Endothelial cell of umbilical vein (primary cell): ENCODE data around the gene SPINK4. TPM values are rescaled to one million over a fixed set of nuclear protein-coding genes. Genes with fewer than 3 reads are reported as not detected.

Source experiments
- BruUV-seq: library from RNA; stranded (reverse); fragments of 400-500 nt; replicated peaks from 2 replicates; lab custom pipeline; 2021; lab: Mats Ljungman, UMichigan
- CTCF ChIA-PET: fragments of 300-600, 350-600 bp; sonication (Branson Sonifier 250); formaldehyde crosslinking; loops from one replicate; lab custom pipeline; 2021; ENCODE audit warnings: antibody characterized with exemption, inconsistent platforms; lab: Charles Lee
- POLR2A ChIA-PET: fragments of 300-600, 350-600 bp; sonication (Branson Sonifier 250); formaldehyde crosslinking; loops from one replicate; lab custom pipeline; 2021; ENCODE audit warnings: antibody characterized with exemption, inconsistent platforms; lab: Charles Lee
- DNase-seq: peaks from one replicate; pipeline ENCODE4 v3.0.0-alpha.2; 2011; ENCODE audit warnings: low read depth, low spot score
- FAIRE-seq: peaks from 2 replicates; lab custom pipeline; 2011; peaks lifted over from hg19 to GRCh38; lab: Jason Lieb, UNC
- H2AFZ ChIP-seq: 2 replicates; pipeline ENCODE4 v1.6.0; 2012; ENCODE audit warnings: low read depth, low read length, control low read depth, inconsistent platforms
- H3K27ac ChIP-seq: 2 replicates; pipeline ENCODE4 v1.5.1; 2011; ENCODE audit warnings: low read depth, mild to moderate bottlenecking, control low read depth, low read length, moderate library complexity; ENCODE audit not compliant: insufficient read depth
- H3K27me3 ChIP-seq, 2 experiments: 2 replicates each; pipeline versions ENCODE4 v1.6.0 to v1.6.1; 2011; ENCODE audit warnings: low read length in 2 of 2, mixed read lengths in 1 of 2; ENCODE audit not compliant: control insufficient read depth in 2 of 2, insufficient read depth in 2 of 2
- H3K36me3 ChIP-seq, 2 experiments: 2 replicates in 1 of 2; 3 replicates in 1 of 2; pipeline ENCODE4 v1.5.1; 2011; ENCODE audit warnings: low read length in 2 of 2, mild to moderate bottlenecking in 1 of 2, moderate library complexity in 1 of 2; ENCODE audit not compliant: control insufficient read depth in 2 of 2, insufficient read depth in 2 of 2; ENCODE audit errors: extremely low read depth in 1 of 2
- H3K4me1 ChIP-seq: 3 replicates; pipeline ENCODE4 v1.5.1; 2011; ENCODE audit warnings: mild to moderate bottlenecking, low read length; ENCODE audit not compliant: control insufficient read depth, insufficient read depth; ENCODE audit errors: extremely low read depth
- H3K4me2 ChIP-seq: 2 replicates; pipeline ENCODE4 v1.6.1; 2011; ENCODE audit warnings: low read length, control low read depth, mixed read lengths; ENCODE audit not compliant: insufficient read depth
- H3K4me3 ChIP-seq, 3 experiments: fragments of 200-600 bp in 1 of 3; sonication (generic), shearing (Covaris generic) in 1 of 3; replicated peaks in 1 of 3; 2 replicates each; pipeline ENCODE4 v1.5.1; 2011 to 2016; ENCODE audit warnings: control low read depth in 3 of 3, low read length in 3 of 3, mild to moderate bottlenecking in 2 of 3, inconsistent platforms in 1 of 3, low read depth in 1 of 3, moderate library complexity in 1 of 3; ENCODE audit not compliant: insufficient read depth in 1 of 3
- H3K79me2 ChIP-seq: 2 replicates; pipeline ENCODE4 v1.6.0; 2012; ENCODE audit warnings: low read length, inconsistent platforms; ENCODE audit not compliant: control insufficient read depth, insufficient read depth
- H3K9ac ChIP-seq: replicated peaks from 2 replicates; pipeline ENCODE3; 2011; ENCODE audit warnings: low read length, control low read depth; ENCODE audit not compliant: insufficient read depth; ENCODE audit errors: extremely low read depth
- H3K9me1 ChIP-seq: replicated peaks from 3 replicates; pipeline ENCODE4 v1.6.0; 2011; ENCODE audit warnings: mild to moderate bottlenecking, low read length; ENCODE audit not compliant: control insufficient read depth, insufficient read depth; ENCODE audit errors: extremely low read depth
- H3K9me3 ChIP-seq: replicated peaks from 2 replicates; pipeline ENCODE4 v1.5.1; 2012; ENCODE audit warnings: low read length, inconsistent platforms; ENCODE audit not compliant: control insufficient read depth, insufficient read depth
- H4K20me1 ChIP-seq: replicated peaks from 2 replicates; pipeline ENCODE3; 2011; ENCODE audit warnings: mild to moderate bottlenecking, low read length; ENCODE audit not compliant: control insufficient read depth, insufficient read depth; ENCODE audit errors: extremely low read depth
- EZH2 ChIP-seq: IDR thresholded peaks from 2 replicates; pipeline ENCODE4 v1.6.1; 2012; ENCODE audit warnings: borderline replicate concordance, low read depth, mild to moderate bottlenecking, moderate library complexity, low read length, inconsistent platforms; ENCODE audit not compliant: severe bottlenecking
- GATA2 ChIP-seq: IDR thresholded peaks from 2 replicates; pipeline ENCODE4 v1.7.0; 2011; ENCODE audit warnings: low read depth, mild to moderate bottlenecking, moderate library complexity, mixed read lengths, low read length; ENCODE audit not compliant: insufficient read length, insufficient read depth
- JUN ChIP-seq: IDR thresholded peaks from 2 replicates; pipeline ENCODE4 v1.6.1; 2011; ENCODE audit warnings: borderline replicate concordance, low read depth; ENCODE audit not compliant: insufficient read length, insufficient read depth
- MYC ChIP-seq: IDR thresholded peaks from one replicate; pipeline ENCODE4 v1.6.1; 2011; ENCODE audit warnings: mild to moderate bottlenecking, low read depth, low read length
- POLR2A ChIP-seq: IDR thresholded peaks from 2 replicates; pipeline ENCODE4 v1.6.1; 2012; ENCODE audit warnings: low read depth, mild to moderate bottlenecking, control low read depth, low read length
- POLR2AphosphoS5 ChIP-seq: IDR thresholded peaks from 2 replicates; pipeline ENCODE4 v1.6.1; 2012; ENCODE audit warnings: low read depth, mild to moderate bottlenecking, control low read depth, low read length, moderate library complexity; ENCODE audit not compliant: insufficient read depth
- dilution Hi-C: fragments of 300-500 bp; cut with MboI; formaldehyde crosslinking; loops from one replicate; pipeline ENCODE4 v1.15.0; 2019; ENCODE audit warnings: low sequenced_read_pairs; ENCODE audit not compliant: extremely low pct_ligation_motif_present
- intact Hi-C: fragments of 100-400 bp; cut with micrococcal nuclease; formaldehyde crosslinking; loops from one replicate; pipeline ENCODE4 v1.10.0; 2022
- polyA plus RNA-seq, 4 experiments: library from polyadenylated mRNA; depleted of rRNA in 3 of 4; stranded (reverse) in 3 of 4; unstranded in 1 of 4; fragments of >200 nt; gene quantifications; 2 replicates each; pipeline versions ENCODE4 v1.2.1 to v1.2.3, GENCODE V29; 2011 to 2012; ENCODE audit warnings: missing spikeins in 1 of 4
- total RNA-seq: library from RNA; stranded (reverse); gene quantifications from 2 replicates; pipeline ENCODE4 v1.2.3, GENCODE V29; 2021
- TF ChIP-seq, protein P1 (sequence below), 2 donors: IDR thresholded peaks; 1 replicate in 1 of 2; 2 replicates in 1 of 2; pipeline ENCODE4 v1.5.1; 2011; ENCODE audit warnings: low read length in 2 of 2, mild to moderate bottlenecking in 2 of 2, moderate library complexity in 2 of 2, control low read depth in 1 of 2, inconsistent platforms in 1 of 2, low read depth in 1 of 2; ENCODE audit not compliant: insufficient read depth in 1 of 2; ENCODE audit errors: extremely low read depth in 1 of 2
- TF ChIP-seq, protein P2 (sequence below): IDR thresholded peaks from 2 replicates; pipeline ENCODE4 v1.6.1; 2011; ENCODE audit not compliant: insufficient read depth, insufficient read length

The SPINK4 gene
- total and polyA plus RNA-seq, 2 donors (not counting 3 experiments of a cell fraction or from before 2014, with no cell fraction given): not detected

GRCh38 chr9:33291031-33291397 lies 51.0 kb downstream of the SPINK4 start:
- Histone ChIP-seq H4K20me1 (no peaks in the 10 kb centered on the region), H3K27ac (peak overlapping the region; percentile 92), H3K4me3 (peak overlapping the region; percentile 6 to 79 (median 57)), H3K9me1 (no peaks in the 10 kb centered on the region), H3K4me2 (peak overlapping the region; percentile 85), H2AFZ (peak overlapping the region; percentile 49), H3K9me3 (no peaks in the 10 kb centered on the region), H3K4me1 (peaks cover 13% of the 10 kb centered on the region), H3K79me2 (peaks cover 38% of the 10 kb centered on the region), H3K36me3 (peaks cover 2 to 10% of the 10 kb centered on the region in 2 experiments), H3K27me3 (no peaks in the 10 kb centered on the region), H3K9ac (peak overlapping the region; percentile 100)
- no peak for FAIRE-seq
- CTCF ChIA-PET: interaction anchor here (1.5 to 2.8 kb wide), 4 partner anchors 19 to 176 kb away, joined by 3 to 31 read pairs (median 11); no protein-coding TSS in a partner anchor
- POLR2A ChIA-PET: interaction anchor here (1.4 to 1.6 kb wide), 3 partner anchors 27 to 266 kb away, joined by 4 to 10 read pairs (median 4); partner anchors contain the start of genes BAG1 and CHMP5
- intact Hi-C loops (loop anchor here (2.0 kb wide), 2 partner anchors 30 to 38 kb away; no protein-coding TSS in a partner anchor), dilution Hi-C loops (no loop called here)
- peak; percentile 83 for DNase-seq
- BruUV-seq: no TSS peak
- TF ChIP-seq POLR2A: no peak
- TF ChIP-seq GATA2: no peak
- no peak for TF ChIP-seq MYC
- TF ChIP-seq JUN: no peak
- TF ChIP-seq, protein P1, sequence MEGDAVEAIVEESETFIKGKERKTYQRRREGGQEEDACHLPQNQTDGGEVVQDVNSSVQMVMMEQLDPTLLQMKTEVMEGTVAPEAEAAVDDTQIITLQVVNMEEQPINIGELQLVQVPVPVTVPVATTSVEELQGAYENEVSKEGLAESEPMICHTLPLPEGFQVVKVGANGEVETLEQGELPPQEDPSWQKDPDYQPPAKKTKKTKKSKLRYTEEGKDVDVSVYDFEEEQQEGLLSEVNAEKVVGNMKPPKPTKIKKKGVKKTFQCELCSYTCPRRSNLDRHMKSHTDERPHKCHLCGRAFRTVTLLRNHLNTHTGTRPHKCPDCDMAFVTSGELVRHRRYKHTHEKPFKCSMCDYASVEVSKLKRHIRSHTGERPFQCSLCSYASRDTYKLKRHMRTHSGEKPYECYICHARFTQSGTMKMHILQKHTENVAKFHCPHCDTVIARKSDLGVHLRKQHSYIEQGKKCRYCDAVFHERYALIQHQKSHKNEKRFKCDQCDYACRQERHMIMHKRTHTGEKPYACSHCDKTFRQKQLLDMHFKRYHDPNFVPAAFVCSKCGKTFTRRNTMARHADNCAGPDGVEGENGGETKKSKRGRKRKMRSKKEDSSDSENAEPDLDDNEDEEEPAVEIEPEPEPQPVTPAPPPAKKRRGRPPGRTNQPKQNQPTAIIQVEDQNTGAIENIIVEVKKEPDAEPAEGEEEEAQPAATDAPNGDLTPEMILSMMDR (IDR thresholded peaks at IDR 0.05; ENCODE audit: extremely low read depth in 1 of 2, insufficient read depth in 1 of 2, low read depth in 1 of 2, low read length in 2 of 2): no peak
- TF ChIP-seq, protein P2, sequence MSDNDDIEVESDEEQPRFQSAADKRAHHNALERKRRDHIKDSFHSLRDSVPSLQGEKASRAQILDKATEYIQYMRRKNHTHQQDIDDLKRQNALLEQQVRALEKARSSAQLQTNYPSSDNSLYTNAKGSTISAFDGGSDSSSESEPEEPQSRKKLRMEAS: no peak
- TF ChIP-seq POLR2AphosphoS5: no peak
- no peak for TF ChIP-seq EZH2
